HEK293T (cell line): Measurements from ENCODE around the gene LUC7L3.

ENCODE experiments used
- BHLHE40 ChIP-seq: fragments of 450-650 bp; IDR thresholded peaks from 2 replicates; pipeline ENCODE4 v1.6.1; 2016; ENCODE audit warnings: mild to moderate bottlenecking, moderate library complexity, borderline replicate concordance
- FOXA1 ChIP-seq: fragments of 450-650 bp; IDR thresholded peaks from 2 replicates; pipeline ENCODE4 v1.6.1; 2016; ENCODE audit warnings: mild to moderate bottlenecking
- FOXM1 ChIP-seq: fragments of 450-650 bp; IDR thresholded peaks from 2 replicates; pipeline ENCODE4 v1.6.1; 2017; ENCODE audit warnings: mild to moderate bottlenecking, borderline replicate concordance
- HDGF ChIP-seq: fragments of 450-650 bp; IDR thresholded peaks from 2 replicates; pipeline ENCODE4 v1.6.1; 2017; ENCODE audit warnings: antibody characterized with exemption, borderline replicate concordance
- L3MBTL2 ChIP-seq: fragments of 450-650 bp; conservative IDR thresholded peaks from 2 replicates; pipeline ENCODE4 v1.6.1; 2016; ENCODE audit warnings: mild to moderate bottlenecking
- SP1 ChIP-seq: fragments of 450-650 bp; IDR thresholded peaks from 2 replicates; pipeline ENCODE4 v1.6.1; 2017
- TARDBP ChIP-seq: fragments of 450-650 bp; IDR thresholded peaks from 2 replicates; pipeline ENCODE4 v1.6.1; 2016
- ZNF384 ChIP-seq: fragments of 450-650 bp; IDR thresholded peaks from 2 replicates; pipeline ENCODE4 v1.6.1; 2016
- TF ChIP-seq, protein P1 (sequence below): fragments of 450-650 bp; IDR thresholded peaks from 2 replicates; pipeline ENCODE4 v1.6.1; 2016

- TF ChIP-seq SP1: no peak
- TF ChIP-seq, protein P1, sequence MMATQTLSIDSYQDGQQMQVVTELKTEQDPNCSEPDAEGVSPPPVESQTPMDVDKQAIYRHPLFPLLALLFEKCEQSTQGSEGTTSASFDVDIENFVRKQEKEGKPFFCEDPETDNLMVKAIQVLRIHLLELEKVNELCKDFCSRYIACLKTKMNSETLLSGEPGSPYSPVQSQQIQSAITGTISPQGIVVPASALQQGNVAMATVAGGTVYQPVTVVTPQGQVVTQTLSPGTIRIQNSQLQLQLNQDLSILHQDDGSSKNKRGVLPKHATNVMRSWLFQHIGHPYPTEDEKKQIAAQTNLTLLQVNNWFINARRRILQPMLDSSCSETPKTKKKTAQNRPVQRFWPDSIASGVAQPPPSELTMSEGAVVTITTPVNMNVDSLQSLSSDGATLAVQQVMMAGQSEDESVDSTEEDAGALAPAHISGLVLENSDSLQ: no peak
- no peak for TF ChIP-seq HDGF
- no peak for TF ChIP-seq TARDBP
- TF ChIP-seq BHLHE40: no peak
- TF ChIP-seq FOXM1: no peak
- TF ChIP-seq L3MBTL2: no peak
- no peak for TF ChIP-seq ZNF384
- TF ChIP-seq FOXA1: no peak
Measured at GRCh38 chr17:50684612-50685333, 34.6 kb upstream of the LUC7L3 start.
